Right ventricle myocardium inferior (tissue), 1 donor: ENCODE data around the gene DNAAF1. TPM values are rescaled to one million over a fixed set of nuclear protein-coding genes. Genes with fewer than 3 reads are reported as not detected.

Source experiments
- ATAC-seq: fragments of 200-7000 bp; cut with Tn5 transposase; one replicate; pipeline ENCODE4 v1.9.1; 2020; ENCODE audit warnings: mild to moderate bottlenecking, moderate library complexity
- DNase-seq: peaks from one replicate; pipeline ENCODE4 v3.0.0; 2021; ENCODE audit errors: missing footprints
- intact Hi-C: fragments of 100-400 bp; cut with DNase I; formaldehyde crosslinking; loops from one replicate; pipeline ENCODE4 v1.11.0; 2022
- total RNA-seq: library from RNA; stranded (reverse); fragmentation: NEBNext Ultra II Directional; extraction: Animal tissue kit (Norgen Biotek cat#: 25700); gene quantifications from one replicate; pipeline ENCODE4 v1.2.1, GENCODE V29; 2021
- donor health status: DM: no; HTN: yes; CAD: no; lungs with severe emphysema.

DNAAF1 gene
- total RNA-seq, 1 donor from 2014 or later = not detected

DNA sequence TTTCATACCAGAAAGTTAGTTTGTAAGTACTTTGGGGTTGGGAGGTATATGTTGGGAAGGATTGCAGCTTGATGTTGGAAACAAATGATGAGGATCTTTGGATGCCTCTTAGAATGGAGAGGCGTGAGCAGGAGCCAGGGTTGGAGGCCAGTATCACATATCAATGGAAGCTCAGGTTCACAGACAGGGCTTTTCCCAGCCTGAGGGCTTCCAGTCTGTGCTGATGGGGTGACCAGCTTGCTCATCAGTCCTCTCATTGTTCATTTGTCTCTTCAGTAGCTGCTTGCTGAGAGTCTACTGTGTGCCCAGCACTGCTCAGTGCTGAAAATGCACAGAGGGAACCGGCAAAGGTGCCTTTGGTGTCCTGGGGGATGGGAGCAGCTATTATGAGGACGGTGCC lies 5.8 kb downstream of the DNAAF1 start:
- no peak for ATAC-seq
- intact Hi-C loops = no loop called here

DNA sequence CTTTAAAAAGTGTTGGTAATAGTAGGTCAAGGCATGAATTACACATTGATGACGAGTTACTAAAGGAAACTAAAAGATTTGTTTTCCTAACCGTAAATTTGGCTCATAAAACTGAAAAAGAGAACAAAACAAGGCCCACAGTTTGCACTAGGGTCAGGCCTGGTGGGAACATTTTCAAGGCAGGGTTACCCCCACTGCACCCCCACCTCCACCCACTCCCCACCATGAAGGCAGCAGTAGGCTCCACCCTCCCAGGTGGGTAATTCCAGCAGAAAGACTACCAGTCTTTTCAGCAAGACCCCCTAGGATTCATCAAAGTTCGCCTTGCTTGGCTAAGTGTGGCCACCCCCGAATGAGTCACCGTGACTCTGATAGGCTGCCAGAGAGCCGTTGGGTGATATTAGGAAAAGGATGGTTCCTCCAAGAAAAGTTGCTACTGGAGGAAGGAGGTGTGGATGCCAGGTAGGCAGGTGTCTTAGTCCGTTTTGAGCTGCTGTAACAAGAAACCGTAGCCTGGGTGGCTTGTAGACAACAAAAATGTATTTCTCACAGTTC lies 8.6 kb downstream of the DNAAF1 start:
- intact Hi-C loops = no loop called here
- ATAC-seq (no peak), DNase-seq (no peak)

More for the DNA sequence above, 5.8 kb downstream of the DNAAF1 start:
- DNase-seq = no peak

DNA sequence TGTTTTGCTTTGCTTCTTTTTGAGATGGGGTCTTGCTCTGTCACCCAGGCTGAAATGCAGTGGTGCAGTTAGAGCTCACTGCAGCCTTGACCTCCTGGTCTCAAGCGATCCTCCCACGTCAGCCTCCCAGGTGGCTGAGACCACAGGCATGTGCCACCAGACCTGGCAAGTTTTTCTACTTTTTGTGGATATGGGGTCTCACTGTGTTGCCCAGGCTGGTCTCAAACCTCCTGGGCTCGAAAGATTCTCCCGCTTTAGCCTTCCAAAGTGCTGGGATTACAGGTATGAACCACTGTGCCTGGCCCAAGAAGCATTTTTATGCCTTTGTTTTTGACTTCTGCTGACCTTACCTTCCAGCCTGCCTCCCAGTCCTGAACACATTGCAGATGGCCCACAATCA lies 10.1 kb downstream of the DNAAF1 start:
- intact Hi-C loops = no loop called here
- ATAC-seq (no peak), DNase-seq (no peak)

DNA sequence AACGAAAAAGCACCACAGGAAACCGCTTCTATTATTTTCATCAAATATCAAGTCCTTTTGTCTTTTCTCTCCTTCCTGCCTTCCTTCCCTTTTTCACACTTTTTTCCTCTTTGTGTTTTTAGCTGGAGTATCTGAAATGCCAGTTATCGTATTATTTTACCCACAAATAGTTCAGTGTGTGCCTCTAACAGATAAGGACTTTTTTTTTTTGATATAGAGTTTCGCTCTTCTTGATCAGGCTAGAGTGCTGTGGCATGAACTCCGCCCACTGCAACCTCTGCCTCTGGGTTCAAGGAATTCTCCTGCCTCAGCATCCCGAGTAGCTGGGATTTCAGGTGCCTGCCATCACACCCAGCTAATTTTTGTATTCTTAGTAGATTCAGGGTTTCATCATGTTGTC lies 10.7 kb downstream of the DNAAF1 start:
- intact Hi-C loops = no loop called here
- no peak for ATAC-seq
- no peak for DNase-seq

DNA sequence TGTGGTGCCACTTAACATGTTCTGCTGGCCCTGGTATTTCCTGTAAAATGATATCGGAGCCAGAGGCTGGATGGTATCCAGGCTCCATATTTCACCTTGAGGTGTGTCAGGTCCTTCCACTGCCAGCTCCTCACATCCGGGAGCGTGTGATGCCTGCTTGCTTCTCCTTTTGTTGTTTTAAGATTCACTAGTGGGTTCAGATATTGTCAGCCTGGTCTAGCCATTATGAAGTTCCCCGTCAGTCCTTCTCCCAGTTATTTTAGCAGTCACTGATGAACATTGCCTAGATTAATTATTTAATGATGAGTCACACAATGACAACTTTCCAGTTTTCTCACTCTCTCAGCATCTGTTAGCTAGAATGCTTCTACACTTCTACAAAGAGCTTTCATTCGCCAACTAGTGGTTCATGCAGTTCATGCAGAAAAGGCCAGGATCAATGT lies 11.3 kb downstream of the DNAAF1 start:
- DNase-seq = no peak
- intact Hi-C loops = no loop called here
- ATAC-seq = no peak

DNA sequence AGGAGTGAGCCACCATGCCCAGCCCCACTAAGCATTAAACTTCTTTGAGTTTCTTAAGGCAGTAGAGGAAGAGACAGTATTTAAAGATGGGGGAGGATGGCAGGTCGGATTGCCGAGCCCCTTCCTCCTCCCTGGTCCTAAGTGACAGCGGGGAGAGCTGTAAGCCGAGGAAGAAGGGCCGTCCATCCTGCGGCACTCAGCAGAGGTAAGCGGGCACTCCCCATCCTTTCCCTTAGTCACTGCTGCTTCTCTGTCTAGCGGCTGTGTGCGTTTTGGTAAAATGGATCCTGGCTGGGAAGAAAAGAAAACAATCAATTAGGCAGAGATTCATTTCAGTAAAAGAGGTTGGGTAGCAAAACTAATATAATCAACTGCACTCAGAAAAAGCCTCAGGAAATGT lies 13.9 kb downstream of the DNAAF1 start:
- DNase-seq = no peak
- intact Hi-C loops = no loop called here
- no peak for ATAC-seq

DNA sequence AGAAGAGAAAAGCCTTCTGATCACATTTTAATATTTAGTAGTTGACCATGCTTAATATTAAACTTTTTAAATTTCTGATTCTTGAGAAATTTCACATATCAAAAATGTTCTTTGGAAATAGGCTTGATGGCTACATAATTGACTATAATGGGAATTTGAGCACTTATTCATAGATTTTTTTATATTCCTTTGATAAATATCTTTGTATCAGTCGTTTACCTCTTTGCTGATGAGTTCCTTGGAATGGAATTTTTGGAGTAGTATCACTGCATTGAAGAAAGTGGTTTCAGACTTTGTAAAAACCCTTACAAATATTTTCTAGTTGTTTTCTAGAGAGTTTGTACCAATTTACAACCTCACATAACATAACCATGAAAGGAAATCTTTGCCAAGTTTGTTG lies 14.7 kb downstream of the DNAAF1 start:
- ATAC-seq = no peak
- intact Hi-C loops = no loop called here
- no peak for DNase-seq

DNA sequence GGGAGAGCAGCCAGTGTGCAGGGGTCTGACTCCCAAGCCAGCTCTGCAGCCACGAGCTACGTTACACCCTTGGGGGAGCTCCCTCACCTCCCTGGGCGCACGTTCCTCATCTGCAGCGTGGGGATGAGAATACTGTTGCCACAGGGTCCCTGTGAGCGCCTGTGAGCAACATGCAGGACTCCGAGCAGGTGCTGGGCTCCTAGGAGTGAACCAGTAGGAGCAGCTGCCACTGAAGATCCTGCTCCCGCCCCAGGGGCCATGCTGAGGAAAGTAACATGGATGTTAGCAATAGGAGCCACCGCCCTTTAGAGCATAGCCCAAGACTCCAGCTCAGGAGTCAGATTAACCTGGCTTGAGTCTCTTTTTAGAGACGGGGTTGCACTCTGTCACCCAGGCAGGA lies 15.9 kb downstream of the DNAAF1 start:
- DNase-seq (no peak), ATAC-seq (no peak)
- intact Hi-C loops = no loop called here

DNA sequence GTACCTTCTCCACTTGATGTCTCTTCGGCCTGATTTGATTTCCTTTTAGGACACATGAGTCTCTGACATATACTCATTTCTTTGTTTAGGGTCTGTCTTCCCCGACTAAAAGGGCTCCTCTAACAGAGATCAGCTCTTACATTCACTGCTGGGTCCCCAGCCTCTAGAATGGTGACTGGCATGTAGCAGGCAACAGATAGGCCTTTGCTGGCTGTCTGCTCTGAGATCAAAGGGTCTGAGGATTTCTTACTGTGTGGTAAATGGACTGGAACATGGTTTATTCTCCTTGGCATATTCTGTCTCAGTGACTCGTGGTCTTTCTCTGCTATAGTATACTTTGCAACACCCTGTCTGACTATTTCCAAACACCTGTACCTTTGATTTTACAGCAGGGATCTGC lies 16.7 kb downstream of the DNAAF1 start:
- no peak for DNase-seq
- intact Hi-C loops = no loop called here
- no peak for ATAC-seq

DNA sequence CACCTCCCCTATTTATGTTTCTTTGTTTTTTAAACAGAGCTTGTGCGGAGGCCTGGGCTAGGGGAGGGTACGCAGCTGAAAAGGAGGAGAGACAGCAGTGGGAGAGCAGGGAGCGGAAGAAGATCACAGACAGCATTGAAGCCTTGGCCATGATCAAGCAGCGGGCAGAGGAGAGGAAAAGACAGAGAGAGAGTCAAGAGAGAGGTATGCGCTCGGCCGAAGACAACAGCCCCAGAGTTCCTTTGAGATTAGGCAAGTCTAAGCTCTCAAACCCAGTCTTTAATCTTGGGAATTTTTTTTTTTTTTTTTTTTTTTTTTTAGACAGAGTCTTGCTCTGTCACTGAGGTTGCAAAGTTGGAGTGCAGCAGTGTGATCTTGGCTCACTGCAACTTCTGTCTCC lies 20.6 kb downstream of the DNAAF1 start:
- intact Hi-C loops = no loop called here
- no peak for ATAC-seq
- peak; percentile 23 for DNase-seq

DNA sequence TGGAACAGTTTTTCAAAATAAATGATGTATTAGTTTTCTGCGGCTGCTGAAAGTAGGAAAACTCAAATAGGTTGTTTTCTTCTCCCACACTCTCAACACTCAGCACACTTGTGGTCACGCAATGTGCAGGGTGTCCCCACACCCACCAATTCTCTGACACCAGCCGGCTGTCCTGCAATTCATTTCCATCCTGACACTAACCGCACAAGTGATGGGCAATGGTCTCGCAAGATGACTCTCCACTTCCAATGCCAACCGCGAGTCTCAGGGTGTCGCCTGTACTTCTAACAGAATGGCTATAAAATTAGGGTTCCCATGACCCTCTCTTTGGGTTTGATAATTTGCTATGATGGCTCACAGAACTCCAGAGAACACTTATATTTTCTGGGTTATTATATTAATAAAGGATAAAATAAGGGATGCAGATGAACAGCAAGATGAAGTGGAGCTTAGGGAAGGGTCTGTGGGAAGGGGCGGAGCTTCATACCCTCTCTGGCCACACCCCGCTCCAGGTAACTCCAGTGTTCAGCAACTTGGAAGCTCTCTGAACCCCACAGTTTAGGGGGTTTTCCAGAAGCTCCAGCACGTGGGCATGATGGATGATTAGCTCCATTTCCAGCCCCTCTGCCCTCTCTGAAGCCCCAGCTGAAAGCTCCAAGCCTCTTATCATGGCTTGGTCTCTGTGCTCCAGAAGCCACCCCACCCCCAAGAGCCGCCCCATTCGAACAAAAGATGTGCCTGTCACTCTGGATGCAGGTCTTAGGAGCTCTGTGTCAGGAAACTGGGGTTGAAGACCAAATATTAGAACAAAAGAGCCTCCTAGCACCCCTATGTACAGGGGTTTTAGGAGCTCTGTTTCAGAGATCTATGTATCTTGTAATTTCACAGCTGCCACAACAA lies 21.9 kb downstream of the DNAAF1 start:
- ATAC-seq (no peak), DNase-seq (peak; percentile 17)
- intact Hi-C loops = no loop called here

DNA sequence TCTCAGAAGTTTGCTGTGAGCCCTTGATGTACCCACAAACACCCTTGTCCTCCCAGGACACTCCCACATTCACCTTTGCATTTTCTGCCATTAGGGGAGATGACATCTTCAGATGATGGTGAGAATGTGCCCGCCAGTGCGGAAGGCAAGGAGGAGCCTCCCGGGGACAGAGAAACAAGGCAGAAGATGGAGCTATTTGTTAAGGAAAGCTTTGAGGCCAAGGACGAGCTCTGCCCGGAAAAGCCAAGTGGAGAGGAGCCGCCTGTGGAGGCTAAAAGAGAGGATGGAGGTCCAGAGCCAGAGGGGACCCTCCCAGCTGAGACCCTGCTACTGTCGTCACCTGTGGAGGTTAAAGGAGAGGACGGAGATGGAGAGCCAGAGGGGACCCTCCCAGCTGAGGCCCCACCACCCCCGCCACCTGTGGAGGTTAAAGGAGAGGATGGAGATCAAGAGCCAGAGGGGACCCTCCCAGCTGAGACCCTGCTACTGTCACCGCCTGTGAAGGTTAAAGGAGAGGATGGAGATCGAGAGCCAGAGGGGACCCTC lies 24.7 kb downstream of the DNAAF1 start:
- DNase-seq (peak; percentile 13), ATAC-seq (no peak)
- intact Hi-C loops = no loop called here

DNA sequence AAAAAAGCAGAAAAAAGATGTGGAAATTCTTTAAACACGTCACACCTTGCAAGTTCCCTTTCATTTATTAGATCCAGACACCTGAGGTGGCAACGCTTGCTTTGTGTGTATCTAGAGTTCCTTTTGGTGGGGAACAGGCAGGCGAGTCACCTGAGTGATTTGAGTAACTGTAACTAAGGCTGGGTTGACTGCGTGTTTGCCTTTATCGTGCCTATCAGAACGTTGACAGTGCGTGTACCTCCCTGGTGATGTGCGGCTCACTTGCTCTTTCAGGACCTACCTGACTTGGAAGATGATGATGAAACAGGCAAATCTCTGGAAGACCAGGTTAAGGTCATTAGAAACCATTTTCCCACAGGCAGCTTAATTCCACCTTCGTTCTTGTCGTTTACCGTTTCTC lies 29.3 kb downstream of the DNAAF1 start:
- no peak for DNase-seq
- intact Hi-C loops = no loop called here
- no peak for ATAC-seq

DNA sequence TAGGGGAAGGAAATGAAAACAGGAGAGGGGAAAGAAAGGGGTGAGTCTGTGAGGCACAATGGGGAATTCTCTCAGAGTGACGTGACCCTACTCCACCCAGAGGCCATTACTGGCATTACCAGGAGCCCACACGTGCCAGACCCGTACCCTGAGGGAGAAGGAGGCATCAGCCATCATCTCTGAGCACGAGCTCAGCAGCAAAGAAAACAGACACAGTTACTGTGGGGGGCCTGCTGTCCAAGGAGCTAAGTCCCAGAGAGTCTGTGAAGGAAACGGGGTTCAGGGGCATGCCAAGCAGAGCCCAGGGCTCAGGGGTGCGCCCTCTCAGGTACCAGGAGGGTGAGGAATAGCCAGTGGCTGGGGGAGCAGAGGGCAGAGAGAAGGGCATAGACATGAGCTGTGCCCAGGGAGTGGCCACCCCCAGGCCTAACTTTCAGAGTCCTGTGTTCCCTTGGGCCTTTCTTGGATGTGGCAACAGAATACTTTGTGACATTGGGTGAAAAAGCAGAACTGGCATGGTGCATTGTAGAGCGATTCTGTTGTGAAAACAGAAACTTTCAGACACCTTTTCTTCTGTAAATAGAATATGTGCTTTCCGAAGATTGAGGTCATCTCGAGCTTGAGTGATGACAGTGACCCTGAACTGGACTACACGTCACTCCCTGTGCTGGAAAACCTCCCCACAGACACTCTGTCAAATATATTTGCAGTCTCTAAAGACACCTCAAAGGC lies 30.4 kb downstream of the DNAAF1 start:
- intact Hi-C loops = loop anchor here (2.0 to 5.0 kb wide), 2 partner anchors 31 to 208 kb away; partner anchors contain the start of genes DNAAF1, HSDL1 and NECAB2
- ATAC-seq (peak; percentile 41), DNase-seq (peak; percentile 64)

DNA sequence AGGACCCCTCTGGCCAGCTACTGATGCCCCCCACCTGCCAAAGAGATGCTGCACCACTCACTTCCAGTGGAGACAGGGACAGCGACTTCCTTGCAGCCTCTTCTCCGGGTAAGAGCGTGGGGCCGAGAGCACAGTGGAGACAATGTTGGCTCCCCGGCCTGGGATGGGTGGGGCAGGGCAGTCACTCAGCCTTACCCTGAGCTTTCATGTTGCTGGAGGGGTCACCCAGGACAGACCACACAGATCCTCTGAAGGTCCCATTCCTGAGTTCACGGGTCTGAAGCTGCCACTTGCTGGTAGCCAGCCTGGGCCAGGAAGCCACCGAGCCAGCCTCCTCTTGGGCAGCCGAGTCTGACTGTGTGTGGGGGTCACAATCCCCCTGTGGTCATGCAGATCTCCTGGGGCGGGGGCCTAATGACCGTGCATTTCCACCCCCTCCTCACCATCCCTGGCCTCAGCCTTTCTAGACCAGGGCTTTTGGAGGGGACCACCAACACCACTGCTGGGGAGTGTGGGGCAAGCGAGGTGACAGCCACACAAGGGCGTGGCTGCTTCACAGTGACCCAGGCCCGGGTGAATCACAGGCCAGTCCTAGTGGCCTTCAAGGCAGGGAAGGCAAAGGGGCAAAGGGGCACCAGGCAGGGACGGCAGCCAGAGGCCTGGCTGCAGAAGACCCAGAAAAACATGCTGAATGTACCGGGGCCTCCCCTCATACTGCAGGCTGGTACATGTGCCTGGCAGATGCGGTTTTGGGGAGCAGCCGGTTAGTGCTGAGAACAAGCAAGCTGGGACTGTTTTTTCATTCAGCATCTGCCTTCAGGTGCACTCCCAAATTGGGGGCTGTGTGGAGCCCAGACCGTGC lies 31.3 kb downstream of the DNAAF1 start:
- DNase-seq = peak; percentile 64
- ATAC-seq = no peak
- intact Hi-C loops = loop anchor here (2.0 to 5.0 kb wide), 2 partner anchors 32 to 209 kb away; partner anchors contain the start of genes DNAAF1, HSDL1 and NECAB2

DNA sequence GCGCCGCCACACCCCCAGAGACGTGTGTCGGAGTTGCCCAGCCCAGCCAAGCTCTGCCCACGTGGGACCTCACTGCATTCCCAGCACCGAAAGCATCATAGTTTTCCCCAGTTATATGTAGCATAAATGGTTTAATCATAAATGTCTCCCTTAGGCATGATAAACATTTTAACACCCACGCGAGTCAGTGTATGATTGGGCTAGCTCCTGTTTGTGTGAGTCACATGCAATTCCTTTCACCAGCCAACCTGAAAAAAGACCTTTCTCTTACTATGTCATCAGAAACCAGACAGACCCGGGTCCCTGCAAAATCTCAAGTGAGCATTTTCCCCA lies 32.6 kb downstream of the DNAAF1 start:
- ATAC-seq = no peak
- intact Hi-C loops = loop anchor here (2.0 to 5.0 kb wide), 2 partner anchors 33 to 210 kb away; partner anchors contain the start of genes DNAAF1, HSDL1 and NECAB2

DNA sequence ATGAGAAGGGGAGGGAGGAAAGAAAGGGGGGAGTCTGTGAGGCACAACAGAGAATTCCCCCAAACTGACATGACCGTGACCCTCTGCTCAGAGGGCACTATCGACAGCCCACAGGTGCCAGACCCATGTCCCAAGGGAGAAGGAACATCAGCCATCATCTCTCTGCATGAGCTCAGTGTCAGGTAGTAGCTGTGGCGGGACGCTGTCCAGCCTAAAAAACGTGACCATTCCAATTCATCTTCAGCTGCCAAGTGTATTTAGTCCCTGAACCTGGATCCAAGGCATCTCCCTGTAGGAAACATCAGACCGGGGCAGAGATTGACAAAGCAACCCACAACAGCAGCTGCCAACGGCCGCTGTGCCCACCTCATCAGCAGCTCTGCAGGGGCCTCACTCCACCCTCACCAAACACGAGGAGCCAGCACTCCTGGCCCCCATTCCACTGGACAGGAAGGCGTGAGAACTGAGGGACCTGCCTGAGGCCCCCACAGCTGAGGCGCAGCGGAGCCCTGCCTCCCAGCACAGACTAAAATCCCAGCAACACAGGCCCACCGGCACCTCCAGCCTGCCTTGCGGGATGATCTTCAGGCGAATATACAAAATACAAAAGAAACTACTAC lies 33.1 kb downstream of the DNAAF1 start:
- intact Hi-C loops = loop anchor here (5.0 kb wide), 1 partner anchor 211 kb away; the partner anchor contains the start of gene NECAB2
- peak; percentile 56 for DNase-seq
- peak; percentile 21 for ATAC-seq

More for the DNA sequence above, 32.6 kb downstream of the DNAAF1 start:
- DNase-seq = peak; percentile 34
